ENCODE data around the gene SYTL1. TPM values are rescaled to one million over a fixed set of nuclear protein-coding genes. Genes with fewer than 3 reads are reported as not detected.
A peak's percentile ranks its signal among the peaks of the same experiment; 100 is the strongest.

The SYTL1 gene
- total RNA-seq, 3 donors from 2014 or later, result 5.9 to 6.8 (median 6.3) TPM

- H3K4me1 Mint-ChIP-seq (ENCODE audit: low read depth), result peaks cover 17% of the 10 kb centered on the region
- H3K27me3 Mint-ChIP-seq (ENCODE audit: low read depth), result no peaks in the 10 kb centered on the region
- ATAC-seq, result no peak
Observed at GRCh38 chr1:27391511-27392095, 49.8 kb downstream of the SYTL1 start.

GRCh38 chr1:27392096-27392777, 50.4 kb downstream of the SYTL1 start, which contains the start of gene GPR3:
GPR3 (plus strand) TSS chr1:27392622; CDS start chr1:27393799, 1,177 bp downstream.
- Mint-ChIP-seq H3K9me3 (no peaks in the 10 kb centered on the region), H3K27me3 (ENCODE audit: low read depth) (no peaks in the 10 kb centered on the region), H3K4me3 (peak within 1 kb of the TSS; percentile 82), H3K36me3 (ENCODE audit: insufficient read depth) (no peaks in the 10 kb centered on the region), H3K4me1 (ENCODE audit: low read depth) (peaks cover 17% of the 10 kb centered on the region)
- peak; percentile 94 for DNase-seq
- ATAC-seq, result peak; percentile 94

More at GRCh38 chr1:27391511-27392095, 49.8 kb downstream of the SYTL1 start:
- DNase-seq, result peak; percentile 22
- no peaks in the 10 kb centered on the region for H3K9me3 Mint-ChIP-seq
- peak overlapping the region; percentile 82 for H3K4me3 Mint-ChIP-seq
- H3K36me3 Mint-ChIP-seq (ENCODE audit: insufficient read depth), result no peaks in the 10 kb centered on the region

GRCh38 chr1:27392778-27393635, 51.2 kb downstream of the SYTL1 start:
- Mint-ChIP-seq H3K4me3 (peak overlapping the region; percentile 75), H3K27me3 (ENCODE audit: low read depth) (no peaks in the 10 kb centered on the region), H3K4me1 (ENCODE audit: low read depth) (peaks cover 17% of the 10 kb centered on the region), H3K36me3 (ENCODE audit: insufficient read depth) (no peaks in the 10 kb centered on the region), H3K9me3 (no peaks in the 10 kb centered on the region)
- DNase-seq, result no peak
- peak in 1 of 2 donors; percentile 1 for ATAC-seq

GRCh38 chr1:27393641-27394281, 51.9 kb downstream of the SYTL1 start:
- H3K9me3 Mint-ChIP-seq, result no peaks in the 10 kb centered on the region
- DNase-seq, result no peak
- peak overlapping the region; percentile 75 for H3K4me3 Mint-ChIP-seq
- no peaks in the 10 kb centered on the region for H3K36me3 Mint-ChIP-seq (ENCODE audit: insufficient read depth)
- no peak for ATAC-seq
- no peaks in the 10 kb centered on the region for H3K27me3 Mint-ChIP-seq (ENCODE audit: low read depth)
- H3K4me1 Mint-ChIP-seq (ENCODE audit: low read depth), result peaks cover 14% of the 10 kb centered on the region

- no peak for DNase-seq
- no peak for ATAC-seq
- H3K36me3 Mint-ChIP-seq (ENCODE audit: insufficient read depth), result no peaks in the 10 kb centered on the region
- H3K9me3 Mint-ChIP-seq, result no peaks in the 10 kb centered on the region
- no peaks in the 10 kb centered on the region for H3K27me3 Mint-ChIP-seq (ENCODE audit: low read depth)
- H3K4me3 Mint-ChIP-seq, result no peak overlapping the region
- peaks cover 14% of the 10 kb centered on the region for H3K4me1 Mint-ChIP-seq (ENCODE audit: low read depth)
Observed at GRCh38 chr1:27394282-27394658, 52.4 kb downstream of the SYTL1 start.

GRCh38 chr1:27394925-27395324, 53.1 kb downstream of the SYTL1 start:
- ATAC-seq, result no peak
- H3K27me3 Mint-ChIP-seq (ENCODE audit: low read depth), result no peaks in the 10 kb centered on the region
- no peak for DNase-seq
- no peaks in the 10 kb centered on the region for H3K9me3 Mint-ChIP-seq
- H3K36me3 Mint-ChIP-seq (ENCODE audit: insufficient read depth), result no peaks in the 10 kb centered on the region
- H3K4me1 Mint-ChIP-seq (ENCODE audit: low read depth), result peaks cover 14% of the 10 kb centered on the region
- H3K4me3 Mint-ChIP-seq, result no peak overlapping the region

- no peak overlapping the region for H3K4me3 Mint-ChIP-seq
- peak; percentile 18 to 26 for ATAC-seq
- peaks cover 14% of the 10 kb centered on the region for H3K4me1 Mint-ChIP-seq (ENCODE audit: low read depth)
- no peaks in the 10 kb centered on the region for H3K36me3 Mint-ChIP-seq (ENCODE audit: insufficient read depth)
- no peaks in the 10 kb centered on the region for H3K9me3 Mint-ChIP-seq
- DNase-seq, result peak; percentile 78
- H3K27me3 Mint-ChIP-seq (ENCODE audit: low read depth), result no peaks in the 10 kb centered on the region
Observed at GRCh38 chr1:27395441-27396195, 53.8 kb downstream of the SYTL1 start.

GRCh38 chr1:27397110-27397509, 55.3 kb downstream of the SYTL1 start:
- Mint-ChIP-seq H3K9me3 (no peaks in the 10 kb centered on the region), H3K4me1 (ENCODE audit: low read depth) (peaks cover 10% of the 10 kb centered on the region), H3K27me3 (ENCODE audit: low read depth) (no peaks in the 10 kb centered on the region), H3K4me3 (no peak overlapping the region), H3K36me3 (ENCODE audit: insufficient read depth) (no peaks in the 10 kb centered on the region)
- no peak for DNase-seq
- no peak for ATAC-seq

- Mint-ChIP-seq H3K36me3 (ENCODE audit: insufficient read depth) (no peaks in the 10 kb centered on the region), H3K4me1 (ENCODE audit: low read depth) (peaks cover 12% of the 10 kb centered on the region), H3K27me3 (ENCODE audit: low read depth) (no peaks in the 10 kb centered on the region), H3K4me3 (no peak overlapping the region), H3K9me3 (no peaks in the 10 kb centered on the region)
- ATAC-seq (no peak), DNase-seq (no peak)
Observed at GRCh38 chr1:27397749-27398148, 55.9 kb downstream of the SYTL1 start.

GRCh38 chr1:27398405-27399149, 56.8 kb downstream of the SYTL1 start:
- DNase-seq, result no peak
- Mint-ChIP-seq H3K9me3 (no peaks in the 10 kb centered on the region), H3K36me3 (ENCODE audit: insufficient read depth) (no peaks in the 10 kb centered on the region), H3K4me3 (no peak overlapping the region), H3K27me3 (ENCODE audit: low read depth) (no peaks in the 10 kb centered on the region), H3K4me1 (ENCODE audit: low read depth) (peaks cover 19% of the 10 kb centered on the region)
- ATAC-seq, result no peak

- no peaks in the 10 kb centered on the region for H3K9me3 Mint-ChIP-seq
- no peak for ATAC-seq
- peaks cover 26% of the 10 kb centered on the region for H3K4me1 Mint-ChIP-seq (ENCODE audit: low read depth)
- DNase-seq, result no peak
- H3K27me3 Mint-ChIP-seq (ENCODE audit: low read depth), result no peaks in the 10 kb centered on the region
- H3K4me3 Mint-ChIP-seq, result no peak overlapping the region
- H3K36me3 Mint-ChIP-seq (ENCODE audit: insufficient read depth), result no peaks in the 10 kb centered on the region
Observed at GRCh38 chr1:27399251-27400025, 57.6 kb downstream of the SYTL1 start.

GRCh38 chr1:27400082-27400962, 58.5 kb downstream of the SYTL1 start:
- H3K4me1 Mint-ChIP-seq (ENCODE audit: low read depth), result peaks cover 22% of the 10 kb centered on the region
- DNase-seq (no peak), ATAC-seq (no peak)
- H3K4me3 Mint-ChIP-seq, result no peak overlapping the region
- H3K36me3 Mint-ChIP-seq (ENCODE audit: insufficient read depth), result no peaks in the 10 kb centered on the region
- H3K9me3 Mint-ChIP-seq, result no peaks in the 10 kb centered on the region
- no peaks in the 10 kb centered on the region for H3K27me3 Mint-ChIP-seq (ENCODE audit: low read depth)
